GM18517 (cell line): ENCODE data around the gene INO80E.
"Not testable (repeated sequence)": the region's sequence is repeated elsewhere in the genome, so short reads cannot be mapped to it uniquely, and the experiment has no call there.

ENCODE experiments used
- ATAC-seq: cut with Tn5 transposase; IDR thresholded peaks from one replicate; pipeline ENCODE4 v1.9.1; 2021; ENCODE audit warnings: mild to moderate bottlenecking, moderate library complexity; ENCODE audit not compliant: unreplicated experiment

INO80E gene

GRCh38 chr16:30009085-30009862, 13.2 kb downstream of the INO80E start:
- ATAC-seq: no peak

GRCh38 chr16:30009990-30010843, 14.2 kb downstream of the INO80E start:
- no peak for ATAC-seq

- no peak for ATAC-seq
Observed at GRCh38 chr16:30010844-30011713, 15.0 kb downstream of the INO80E start, which contains the start of gene DOC2A. Gene DOC2A, minus strand, starts transcription at chr16:30011027. Its CDS starts 805 bp downstream, at chr16:30010222.

GRCh38 chr16:30011714-30012504, 15.9 kb downstream of the INO80E start:
- ATAC-seq: no peak

- not testable (repeated sequence) for ATAC-seq
Observed at GRCh38 chr16:30012598-30012997, 16.6 kb downstream of the INO80E start.

- ATAC-seq: not testable (repeated sequence)
Observed at GRCh38 chr16:30015450-30015849, 19.4 kb downstream of the INO80E start.

- no peak for ATAC-seq
Observed at GRCh38 chr16:30016555-30017276, 20.7 kb downstream of the INO80E start.

- no peak for ATAC-seq
Observed at GRCh38 chr16:30017277-30017656, 21.2 kb downstream of the INO80E start.

- ATAC-seq: not testable (repeated sequence)
Observed at GRCh38 chr16:30017937-30018336, 21.9 kb downstream of the INO80E start.

- ATAC-seq: no peak
Observed at GRCh38 chr16:30018731-30019158, 22.7 kb downstream of the INO80E start.

- ATAC-seq: no peak
Observed at GRCh38 chr16:30022887-30023286, 26.8 kb downstream of the INO80E start, which contains the start of gene C16orf92. Gene C16orf92, plus strand, starts transcription at chr16:30023198. Its CDS starts 143 bp downstream, at chr16:30023341.

GRCh38 chr16:30023586-30023985, 27.5 kb downstream of the INO80E start:
- ATAC-seq: no peak

GRCh38 chr16:30024451-30024850, 28.4 kb downstream of the INO80E start:
- ATAC-seq: no peak

GRCh38 chr16:30025156-30025555, 29.1 kb downstream of the INO80E start:
- no peak for ATAC-seq

GRCh38 chr16:30025574-30025973, 29.5 kb downstream of the INO80E start:
- no peak for ATAC-seq

- ATAC-seq: no peak
Observed at GRCh38 chr16:30026449-30026848, 30.4 kb downstream of the INO80E start.

- no peak for ATAC-seq
Observed at GRCh38 chr16:30027588-30028437, 31.8 kb downstream of the INO80E start.

- no peak for ATAC-seq
Observed at GRCh38 chr16:30028438-30029076, 32.5 kb downstream of the INO80E start.
